ENCODE results near the gene AIDA. TPM values are rescaled to one million over a fixed set of nuclear protein-coding genes. Genes with fewer than 3 reads are reported as not detected.

The AIDA gene
- total RNA-seq, 6 donors from 2014 or later: 29.1 to 104 (median 65.0) TPM

GRCh38 chr1:222631611-222632208 is 80.6 kb downstream of the AIDA start:
- WGBS, 2 donors: 90 to 92% methylated on average over 3 of the region's 3 CpGs
- Histone ChIP-seq H3K9me3 (no peaks in the 10 kb centered on the region), H3K36me3 (peaks cover 0 to 84% (median 51%) of the 10 kb centered on the region in 4 donors), H3K27ac (no peak overlapping the region), H3K27me3 (no peaks in the 10 kb centered on the region), H3K4me3 (no peak overlapping the region), H3K4me1 (no peaks in the 10 kb centered on the region)
- no peak for TF ChIP-seq EP300 (IDR thresholded peaks at IDR 0.05)
- no peak for TF ChIP-seq POLR2AphosphoS5 (IDR thresholded peaks at IDR 0.05)
- no peak for TF ChIP-seq POLR2A (IDR thresholded peaks at IDR 0.05)
- no peak for TF ChIP-seq CTCF (IDR thresholded peaks at IDR 0.05)
- no peak for ATAC-seq (ENCODE audit: low FRiP score in 2 of 2)
- no peak for DNase-seq

DNA sequence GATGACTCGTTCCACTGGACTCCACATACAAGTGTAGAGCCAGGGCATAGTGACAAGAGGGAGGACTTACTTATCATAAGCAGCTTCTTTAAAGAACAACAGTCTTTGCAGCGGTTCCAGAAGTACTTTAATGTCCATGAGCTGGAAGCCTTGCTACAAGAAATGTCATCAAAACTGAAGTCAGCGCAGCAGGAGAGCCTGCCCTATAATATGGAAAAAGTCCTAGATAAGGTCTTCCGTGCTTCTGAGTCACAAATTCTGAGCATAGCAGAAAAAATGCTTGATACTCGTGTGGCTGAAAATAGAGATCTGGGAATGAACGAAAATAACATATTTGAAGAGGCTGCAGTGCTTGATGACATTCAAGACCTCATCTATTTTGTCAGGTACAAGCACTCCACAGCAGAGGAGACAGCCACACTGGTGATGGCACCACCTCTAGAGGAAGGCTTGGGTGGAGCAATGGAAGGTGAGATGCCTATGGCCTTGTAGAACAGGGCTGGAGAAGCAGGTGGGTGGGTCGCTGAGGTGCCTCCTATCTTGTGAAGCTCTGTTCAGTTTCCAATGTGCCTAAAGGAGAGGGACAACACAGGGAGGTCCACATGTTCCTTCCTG is 82.3 kb downstream of the AIDA start:
- no peak for ATAC-seq (ENCODE audit: low FRiP score in 2 of 2)
- no peak overlapping the region for H3K4me3 ChIP-seq
- WGBS, 2 donors: 94 to 97% methylated on average over 7 of the region's 7 CpGs
- no peak overlapping the region for H3K27ac ChIP-seq
- H3K9me3 ChIP-seq: no peaks in the 10 kb centered on the region
- H3K4me1 ChIP-seq: no peaks in the 10 kb centered on the region
- no peak for TF ChIP-seq CTCF (IDR thresholded peaks at IDR 0.05)
- TF ChIP-seq POLR2AphosphoS5 (IDR thresholded peaks at IDR 0.05): no peak
- no peak for TF ChIP-seq POLR2A (IDR thresholded peaks at IDR 0.05)
- no peak for DNase-seq
- H3K27me3 ChIP-seq: no peaks in the 10 kb centered on the region
- H3K36me3 ChIP-seq: peaks cover 0 to 88% (median 61%) of the 10 kb centered on the region in 4 donors

GRCh38 chr1:222627232-222627631 is 85.1 kb downstream of the AIDA start:
- no peaks in the 10 kb centered on the region for H3K4me1 ChIP-seq
- H3K36me3 ChIP-seq: peaks cover 6 to 92% (median 52%) of the 10 kb centered on the region in 4 donors
- no peak overlapping the region for H3K27ac ChIP-seq
- H3K4me3 ChIP-seq: no peak overlapping the region
- DNase-seq: no peak
- WGBS, 2 donors: 81 to 92% methylated on average over 6 of the region's 6 CpGs
- peak in 1 of 2 donors; percentile 84 for ATAC-seq (ENCODE audit: low FRiP score in 2 of 2)
- no peaks in the 10 kb centered on the region for H3K27me3 ChIP-seq
- no peaks in the 10 kb centered on the region for H3K9me3 ChIP-seq
- no peak for TF ChIP-seq POLR2AphosphoS5 (IDR thresholded peaks at IDR 0.05)
- TF ChIP-seq POLR2A (IDR thresholded peaks at IDR 0.05): no peak
- no peak for TF ChIP-seq CTCF (IDR thresholded peaks at IDR 0.05)
- TF ChIP-seq EP300 (IDR thresholded peaks at IDR 0.05): no peak

DNA sequence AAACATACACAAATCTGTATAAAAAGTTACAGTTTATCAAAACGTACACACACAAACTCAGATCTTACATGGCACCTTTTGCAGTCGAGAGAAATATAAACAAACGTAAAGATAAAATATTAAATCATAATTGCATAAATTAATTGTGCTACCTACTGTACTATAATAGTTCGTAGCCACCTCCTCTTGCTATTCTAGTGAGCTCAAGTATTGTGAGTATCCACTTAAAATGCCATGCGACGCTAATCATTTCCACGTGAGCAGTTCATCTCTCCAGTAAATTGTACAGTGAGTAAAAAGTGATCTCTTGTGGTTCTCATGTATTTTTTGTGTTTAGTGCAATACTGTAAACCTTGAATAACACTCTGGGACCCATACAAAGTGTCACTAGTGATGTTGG is 88.1 kb downstream of the AIDA start:
- H3K27ac ChIP-seq: no peak overlapping the region
- no peaks in the 10 kb centered on the region for H3K27me3 ChIP-seq
- ATAC-seq (ENCODE audit: low FRiP score in 2 of 2) (no peak), DNase-seq (no peak)
- no peaks in the 10 kb centered on the region for H3K9me3 ChIP-seq
- H3K4me3 ChIP-seq: no peak overlapping the region
- 92 to 97% methylated on average over 7 of the region's 7 CpGs for WGBS, 2 donors
- peaks cover under 1 to 13% (median 7%) of the 10 kb centered on the region in 4 donors for H3K4me1 ChIP-seq
- peaks cover 6 to 73% (median 34%) of the 10 kb centered on the region in 4 donors for H3K36me3 ChIP-seq
- TF ChIP-seq POLR2AphosphoS5 (IDR thresholded peaks at IDR 0.05) (no peak), EP300 (IDR thresholded peaks at IDR 0.05) (no peak), CTCF (IDR thresholded peaks at IDR 0.05) (no peak), POLR2A (IDR thresholded peaks at IDR 0.05) (no peak)

DNA sequence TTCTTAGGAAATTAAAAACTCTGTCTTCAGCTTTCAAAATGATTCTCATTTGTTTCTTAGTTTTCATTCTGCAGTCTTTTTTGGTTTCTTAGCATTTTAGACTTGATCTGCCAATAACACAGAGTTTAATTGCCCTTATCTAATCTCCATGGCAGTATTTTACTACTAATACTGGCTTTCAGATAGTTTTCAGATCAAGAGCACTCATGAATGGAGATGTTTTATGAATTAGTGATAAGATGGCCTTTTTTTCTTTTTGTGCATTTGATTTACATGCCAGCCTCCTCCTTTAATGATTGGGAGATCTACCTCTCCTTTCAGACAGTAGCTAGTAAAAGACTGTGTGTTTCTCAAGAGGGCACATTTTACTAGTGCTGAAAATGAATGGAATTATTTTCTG is 88.8 kb downstream of the AIDA start:
- DNase-seq (no peak), ATAC-seq (ENCODE audit: low FRiP score in 2 of 2) (no peak)
- Histone ChIP-seq H3K9me3 (no peaks in the 10 kb centered on the region), H3K4me1 (peaks cover 5 to 21% (median 12%) of the 10 kb centered on the region in 4 donors), H3K27me3 (no peaks in the 10 kb centered on the region), H3K4me3 (no peak overlapping the region), H3K27ac (no peak overlapping the region), H3K36me3 (peaks cover 6 to 65% (median 27%) of the 10 kb centered on the region in 4 donors)
- TF ChIP-seq POLR2A (IDR thresholded peaks at IDR 0.05) (no peak), CTCF (IDR thresholded peaks at IDR 0.05) (no peak), EP300 (IDR thresholded peaks at IDR 0.05) (no peak), POLR2AphosphoS5 (IDR thresholded peaks at IDR 0.05) (no peak)
